H1 (cell line): ENCODE results near the gene CNNM1. TPM values are rescaled to one million over a fixed set of nuclear protein-coding genes. Genes with fewer than 3 reads are reported as not detected.

Experiments used
- ASH2L ChIP-seq: fragments of 200-600, 300-600 bp; sonication (generic); IDR thresholded peaks from one replicate; pipeline ENCODE4 v1.7.1; 2017; ENCODE audit warnings: low read length
- CHD2 ChIP-seq: IDR thresholded peaks from 2 replicates; pipeline ENCODE4 v1.6.1; 2012; ENCODE audit warnings: low read length, improper control_type of control experiment
- HDAC2 ChIP-seq, 2 experiments: fragments of 300-600 bp in 1 of 2; sonication (generic) in 1 of 2; IDR thresholded peaks; 2 replicates each; pipeline ENCODE4 v1.6.1; 2011 to 2012; ENCODE audit warnings: low read depth in 2 of 2, low read length in 2 of 2, mild to moderate bottlenecking in 2 of 2, moderate library complexity in 2 of 2, borderline replicate concordance in 1 of 2, inconsistent platforms in 1 of 2
- MAFK ChIP-seq: IDR thresholded peaks from 2 replicates; pipeline ENCODE4 v1.6.1; 2012; ENCODE audit warnings: low read depth, mild to moderate bottlenecking, improper control_type of control experiment, low read length
- PHF8 ChIP-seq: fragments of 200-600 bp; sonication (generic); conservative IDR thresholded peaks from 2 replicates; pipeline ENCODE4 v1.7.1; 2012; ENCODE audit warnings: low read depth, mild to moderate bottlenecking, inconsistent platforms, low read length, moderate library complexity
- RBBP5 ChIP-seq: IDR thresholded peaks from 2 replicates; pipeline ENCODE4 v1.7.1; 2012; ENCODE audit warnings: low read depth, mild to moderate bottlenecking, inconsistent platforms, low read length, moderate library complexity, borderline replicate concordance
- TEAD4 ChIP-seq: IDR thresholded peaks from 2 replicates; pipeline ENCODE4 v1.6.1; 2012; ENCODE audit warnings: low read depth, low read length, inconsistent platforms, mixed read lengths
- polyA plus RNA-seq, 7 experiments: library from polyadenylated mRNA; depleted of rRNA in 3 of 7; stranded (reverse) in 5 of 7; unstranded in 2 of 7; fragments of >200 nt in 5 of 7; fragments of 200-250 nt in 2 of 7; gene quantifications; 1 replicate in 5 of 7; 2 replicates in 1 of 7; 4 replicates in 1 of 7; pipeline versions ENCODE4 v1.2.1 to v1.2.3, GENCODE V29; 2011 to 2013; ENCODE audit warnings: missing spikeins in 2 of 7, mixed read lengths in 2 of 7
- total RNA-seq: library from RNA; stranded (reverse); fragmentation: NEBNext Ultra II Directional; extraction: Animal tissue kit (Norgen Biotek cat#: 25700); gene quantifications from 2 replicates; pipeline ENCODE4 v1.2.1, GENCODE V29; 2021
- TF ChIP-seq, protein P1 (sequence below): fragments of 300-600 bp; sonication (generic); IDR thresholded peaks from 2 replicates; pipeline ENCODE4 v1.7.1; 2012; ENCODE audit warnings: low read length, moderate library complexity, mild to moderate bottlenecking, inconsistent platforms; ENCODE audit not compliant: insufficient replicate concordance

The CNNM1 gene
- total and polyA plus RNA-seq, 2 of the 8 experiments (the other 6 are each of a cell fraction or from before 2014, with no cell fraction given) = 0.74 to 0.92 TPM

- TF ChIP-seq, protein P1, sequence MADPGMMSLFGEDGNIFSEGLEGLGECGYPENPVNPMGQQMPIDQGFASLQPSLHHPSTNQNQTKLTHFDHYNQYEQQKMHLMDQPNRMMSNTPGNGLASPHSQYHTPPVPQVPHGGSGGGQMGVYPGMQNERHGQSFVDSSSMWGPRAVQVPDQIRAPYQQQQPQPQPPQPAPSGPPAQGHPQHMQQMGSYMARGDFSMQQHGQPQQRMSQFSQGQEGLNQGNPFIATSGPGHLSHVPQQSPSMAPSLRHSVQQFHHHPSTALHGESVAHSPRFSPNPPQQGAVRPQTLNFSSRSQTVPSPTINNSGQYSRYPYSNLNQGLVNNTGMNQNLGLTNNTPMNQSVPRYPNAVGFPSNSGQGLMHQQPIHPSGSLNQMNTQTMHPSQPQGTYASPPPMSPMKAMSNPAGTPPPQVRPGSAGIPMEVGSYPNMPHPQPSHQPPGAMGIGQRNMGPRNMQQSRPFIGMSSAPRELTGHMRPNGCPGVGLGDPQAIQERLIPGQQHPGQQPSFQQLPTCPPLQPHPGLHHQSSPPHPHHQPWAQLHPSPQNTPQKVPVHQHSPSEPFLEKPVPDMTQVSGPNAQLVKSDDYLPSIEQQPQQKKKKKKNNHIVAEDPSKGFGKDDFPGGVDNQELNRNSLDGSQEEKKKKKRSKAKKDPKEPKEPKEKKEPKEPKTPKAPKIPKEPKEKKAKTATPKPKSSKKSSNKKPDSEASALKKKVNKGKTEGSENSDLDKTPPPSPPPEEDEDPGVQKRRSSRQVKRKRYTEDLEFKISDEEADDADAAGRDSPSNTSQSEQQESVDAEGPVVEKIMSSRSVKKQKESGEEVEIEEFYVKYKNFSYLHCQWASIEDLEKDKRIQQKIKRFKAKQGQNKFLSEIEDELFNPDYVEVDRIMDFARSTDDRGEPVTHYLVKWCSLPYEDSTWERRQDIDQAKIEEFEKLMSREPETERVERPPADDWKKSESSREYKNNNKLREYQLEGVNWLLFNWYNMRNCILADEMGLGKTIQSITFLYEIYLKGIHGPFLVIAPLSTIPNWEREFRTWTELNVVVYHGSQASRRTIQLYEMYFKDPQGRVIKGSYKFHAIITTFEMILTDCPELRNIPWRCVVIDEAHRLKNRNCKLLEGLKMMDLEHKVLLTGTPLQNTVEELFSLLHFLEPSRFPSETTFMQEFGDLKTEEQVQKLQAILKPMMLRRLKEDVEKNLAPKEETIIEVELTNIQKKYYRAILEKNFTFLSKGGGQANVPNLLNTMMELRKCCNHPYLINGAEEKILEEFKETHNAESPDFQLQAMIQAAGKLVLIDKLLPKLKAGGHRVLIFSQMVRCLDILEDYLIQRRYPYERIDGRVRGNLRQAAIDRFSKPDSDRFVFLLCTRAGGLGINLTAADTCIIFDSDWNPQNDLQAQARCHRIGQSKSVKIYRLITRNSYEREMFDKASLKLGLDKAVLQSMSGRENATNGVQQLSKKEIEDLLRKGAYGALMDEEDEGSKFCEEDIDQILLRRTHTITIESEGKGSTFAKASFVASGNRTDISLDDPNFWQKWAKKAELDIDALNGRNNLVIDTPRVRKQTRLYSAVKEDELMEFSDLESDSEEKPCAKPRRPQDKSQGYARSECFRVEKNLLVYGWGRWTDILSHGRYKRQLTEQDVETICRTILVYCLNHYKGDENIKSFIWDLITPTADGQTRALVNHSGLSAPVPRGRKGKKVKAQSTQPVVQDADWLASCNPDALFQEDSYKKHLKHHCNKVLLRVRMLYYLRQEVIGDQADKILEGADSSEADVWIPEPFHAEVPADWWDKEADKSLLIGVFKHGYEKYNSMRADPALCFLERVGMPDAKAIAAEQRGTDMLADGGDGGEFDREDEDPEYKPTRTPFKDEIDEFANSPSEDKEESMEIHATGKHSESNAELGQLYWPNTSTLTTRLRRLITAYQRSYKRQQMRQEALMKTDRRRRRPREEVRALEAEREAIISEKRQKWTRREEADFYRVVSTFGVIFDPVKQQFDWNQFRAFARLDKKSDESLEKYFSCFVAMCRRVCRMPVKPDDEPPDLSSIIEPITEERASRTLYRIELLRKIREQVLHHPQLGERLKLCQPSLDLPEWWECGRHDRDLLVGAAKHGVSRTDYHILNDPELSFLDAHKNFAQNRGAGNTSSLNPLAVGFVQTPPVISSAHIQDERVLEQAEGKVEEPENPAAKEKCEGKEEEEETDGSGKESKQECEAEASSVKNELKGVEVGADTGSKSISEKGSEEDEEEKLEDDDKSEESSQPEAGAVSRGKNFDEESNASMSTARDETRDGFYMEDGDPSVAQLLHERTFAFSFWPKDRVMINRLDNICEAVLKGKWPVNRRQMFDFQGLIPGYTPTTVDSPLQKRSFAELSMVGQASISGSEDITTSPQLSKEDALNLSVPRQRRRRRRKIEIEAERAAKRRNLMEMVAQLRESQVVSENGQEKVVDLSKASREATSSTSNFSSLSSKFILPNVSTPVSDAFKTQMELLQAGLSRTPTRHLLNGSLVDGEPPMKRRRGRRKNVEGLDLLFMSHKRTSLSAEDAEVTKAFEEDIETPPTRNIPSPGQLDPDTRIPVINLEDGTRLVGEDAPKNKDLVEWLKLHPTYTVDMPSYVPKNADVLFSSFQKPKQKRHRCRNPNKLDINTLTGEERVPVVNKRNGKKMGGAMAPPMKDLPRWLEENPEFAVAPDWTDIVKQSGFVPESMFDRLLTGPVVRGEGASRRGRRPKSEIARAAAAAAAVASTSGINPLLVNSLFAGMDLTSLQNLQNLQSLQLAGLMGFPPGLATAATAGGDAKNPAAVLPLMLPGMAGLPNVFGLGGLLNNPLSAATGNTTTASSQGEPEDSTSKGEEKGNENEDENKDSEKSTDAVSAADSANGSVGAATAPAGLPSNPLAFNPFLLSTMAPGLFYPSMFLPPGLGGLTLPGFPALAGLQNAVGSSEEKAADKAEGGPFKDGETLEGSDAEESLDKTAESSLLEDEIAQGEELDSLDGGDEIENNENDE = no peak
- TF ChIP-seq ASH2L = no peak
- no peak for TF ChIP-seq PHF8
- TF ChIP-seq TEAD4 = no peak
- TF ChIP-seq RBBP5 = no peak
- no peak for TF ChIP-seq MAFK
- no peak for TF ChIP-seq CHD2
- TF ChIP-seq HDAC2 (IDR thresholded peaks at IDR 0.05; ENCODE audit: borderline replicate concordance in 1 of 2, low read depth in 2 of 2, low read length in 2 of 2) = no peak
These were observed 36.6 kb downstream of the CNNM1 start (continued) for GRCh38 chr10:99365736-99366135.
